Spleen (tissue), 11 donors: Measurements from ENCODE around the gene TRMT44. TPM values are rescaled to one million over a fixed set of nuclear protein-coding genes. Genes with fewer than 3 reads are reported as not detected.
A peak's percentile ranks its signal among the peaks of the same experiment; 100 is the strongest.

ENCODE experiments used
- DNase-seq: peaks from one replicate; pipeline ENCODE4 v3.0.0-alpha.2; 2020
- H3K27ac ChIP-seq, 8 donors: fragments of 200-600 bp; sonication (generic) in 7 of 8; 1 replicate in 4 of 8; 2 replicates in 4 of 8; pipeline versions ENCODE4 v1.5.0 to v1.8.0; 2016 to 2021; ENCODE audit warnings: inconsistent platforms in 4 of 8, mild to moderate bottlenecking in 4 of 8, moderate library complexity in 1 of 8
- H3K27me3 ChIP-seq, 7 donors: fragments of 200-600 bp; sonication (generic) in 6 of 7; replicated peaks in 1 of 7; 1 replicate in 4 of 7; 2 replicates in 3 of 7; pipeline versions ENCODE4 v1.5.0 to v1.8.0; 2016 to 2021; ENCODE audit warnings: inconsistent platforms in 3 of 7, mild to moderate bottlenecking in 1 of 7
- H3K36me3 ChIP-seq, 6 donors: fragments of 200-600 bp; sonication (generic) in 5 of 6; 1 replicate in 4 of 6; 2 replicates in 2 of 6; pipeline versions ENCODE4 v1.5.0 to v1.8.0; 2016 to 2021; ENCODE audit warnings: inconsistent platforms in 2 of 6
- H3K4me1 ChIP-seq, 6 donors: fragments of 200-600 bp; sonication (generic) in 5 of 6; 1 replicate in 3 of 6; 2 replicates in 3 of 6; pipeline versions ENCODE4 v1.5.0 to v1.8.0; 2016 to 2021; ENCODE audit warnings: inconsistent platforms in 3 of 6
- H3K4me3 ChIP-seq, 8 donors: fragments of 200-600 bp; sonication (generic) in 7 of 8; 1 replicate in 4 of 8; 2 replicates in 4 of 8; pipeline versions ENCODE4 v1.5.0 to v1.8.0; 2016 to 2021; ENCODE audit warnings: inconsistent platforms in 4 of 8, mild to moderate bottlenecking in 4 of 8, moderate library complexity in 2 of 8
- H3K9me3 ChIP-seq, 8 donors: fragments of 200-600 bp; sonication (generic) in 7 of 8; 1 replicate in 4 of 8; 2 replicates in 4 of 8; pipeline versions ENCODE4 v1.5.0 to v1.8.0; 2016 to 2021; ENCODE audit warnings: inconsistent platforms in 4 of 8
- CTCF ChIP-seq, 11 experiments: fragments of 200-600 bp in 7 of 11; fragments of 450-650 bp in 4 of 11; sonication (generic) in 4 of 11; IDR thresholded peaks in 8 of 11; conservative IDR thresholded peaks in 3 of 11; 1 replicate in 7 of 11; 2 replicates in 4 of 11; pipeline versions ENCODE4 v1.4.0 to v1.8.0; 2016 to 2021; ENCODE audit warnings: antibody characterized with exemption in 11 of 11, inconsistent platforms in 4 of 11, mild to moderate bottlenecking in 1 of 11
- POLR2A ChIP-seq, 3 donors: fragments of 450-650 bp; IDR thresholded peaks; one replicate each; pipeline ENCODE4 v1.5.1; 2017; ENCODE audit warnings: antibody characterized with exemption in 3 of 3, mild to moderate bottlenecking in 1 of 3
- POLR2AphosphoS5 ChIP-seq, 3 donors: sonication (generic); formaldehyde crosslinking; IDR thresholded peaks; one replicate each; pipeline ENCODE4 v1.5.1; 2017; ENCODE audit warnings: antibody characterized with exemption in 3 of 3
- WGBS, 5 donors: extraction: QIAGEN DNeasy Blood & Tissue Kit in 3 of 5; methylation state at CpG; one replicate each; pipeline versions ENCODE4 v1.1.5 to v1.1.7; 2013 to 2018; 5-methylcytosine and 5-hydroxymethylcytosine counted together
- intact Hi-C: fragments of 100-400 bp; cut with DNase I; formaldehyde crosslinking; loops from one replicate; pipeline ENCODE4 v1.15.0; 2023; ENCODE audit warnings: low total_unique reads
- polyA plus RNA-seq, 3 donors: library from polyadenylated mRNA; stranded (reverse); fragments of 200-250 nt; gene quantifications; one replicate each; pipeline ENCODE4 v1.2.1, GENCODE V29; 2013
- total RNA-seq, 7 donors: library from RNA; depleted of rRNA in 3 of 7; stranded (reverse); fragments of >200 nt in 3 of 7; fragmentation: NEBNext Ultra II Directional in 4 of 7; extraction: Animal tissue kit (Norgen Biotek cat#: 25700) in 4 of 7; gene quantifications; one replicate each; pipeline versions ENCODE4 v1.1.0 to v1.2.1, GENCODE V29; 2016 to 2021
- donor health status: healthy with polysubstance abuse.
- donor health status: DM: no; HTN: no; CAD: no; lungs with moderate emphysema.
- donor health status: DM: no; HTN: no; CAD: no.
- donor health status: Bipolar disorder and iron deficiency.
- donor health status: healthy.
- donor health status: DM: no; HTN: no; CAD: no.
- donor health status: DM: yes; HTN: yes; CAD: no.

TRMT44 gene
- total and polyA plus RNA-seq, 10 donors, result 5.7 to 28.3 (median 21.6) TPM

GRCh38 chr4:8442596-8443358 is 2.2 kb downstream of the TRMT44 start:
- Histone ChIP-seq H3K9me3 (peaks cover 0 to 8% (median 0%) of the 10 kb centered on the region in 8 donors), H3K36me3 (peaks cover 0 to 29% (median 11%) of the 10 kb centered on the region in 6 donors), H3K4me1 (peaks cover 25 to 67% (median 47%) of the 10 kb centered on the region in 6 donors), H3K4me3 (peak overlapping the region in 2 of 8 donors; percentile 99 to 100), H3K27me3 (no peaks in the 10 kb centered on the region), H3K27ac (no peak overlapping the region)
- no peak for DNase-seq
- TF ChIP-seq CTCF (IDR thresholded peaks at IDR 0.05 in 8 of 11, conservative IDR thresholded peaks at IDR 0.05 in 3 of 11) (no peak), POLR2AphosphoS5 (IDR thresholded peaks at IDR 0.05) (no peak), POLR2A (IDR thresholded peaks at IDR 0.05) (no peak)
- intact Hi-C loops, result no loop called here
- WGBS, 5 donors, result 87 to 96% (median 89%) methylated on average over 10 of the region's 10 CpGs

GRCh38 chr4:8443801-8444200 is 3.2 kb downstream of the TRMT44 start:
- WGBS, 5 donors, result 87 to 92% (median 89%) methylated on average over 6 of the region's 6 CpGs
- TF ChIP-seq POLR2A (IDR thresholded peaks at IDR 0.05) (no peak), POLR2AphosphoS5 (IDR thresholded peaks at IDR 0.05) (no peak), CTCF (IDR thresholded peaks at IDR 0.05 in 8 of 11, conservative IDR thresholded peaks at IDR 0.05 in 3 of 11) (no peak)
- intact Hi-C loops, result no loop called here
- no peak for DNase-seq
- peaks cover 0 to 8% (median 0%) of the 10 kb centered on the region in 8 donors for H3K9me3 ChIP-seq
- peaks cover 25 to 56% (median 42%) of the 10 kb centered on the region in 6 donors for H3K4me1 ChIP-seq
- H3K27me3 ChIP-seq, result no peaks in the 10 kb centered on the region
- H3K36me3 ChIP-seq, result peaks cover 0 to 39% (median 21%) of the 10 kb centered on the region in 6 donors
- no peak overlapping the region for H3K27ac ChIP-seq
- H3K4me3 ChIP-seq, result no peak overlapping the region

- intact Hi-C loops, result no loop called here
- no peaks in the 10 kb centered on the region for H3K27me3 ChIP-seq
- H3K4me1 ChIP-seq, result peaks cover 20 to 38% (median 28%) of the 10 kb centered on the region in 6 donors
- H3K27ac ChIP-seq, result no peak overlapping the region
- no peak for TF ChIP-seq CTCF (IDR thresholded peaks at IDR 0.05 in 8 of 11, conservative IDR thresholded peaks at IDR 0.05 in 3 of 11)
- TF ChIP-seq POLR2A (IDR thresholded peaks at IDR 0.05), result no peak
- no peak for TF ChIP-seq POLR2AphosphoS5 (IDR thresholded peaks at IDR 0.05)
- WGBS, 5 donors, result 78 to 90% (median 85%) methylated on average over 3 of the region's 3 CpGs
- no peak overlapping the region for H3K4me3 ChIP-seq
- H3K9me3 ChIP-seq, result no peaks in the 10 kb centered on the region
- peaks cover 0 to 62% (median 34%) of the 10 kb centered on the region in 6 donors for H3K36me3 ChIP-seq
- DNase-seq, result no peak
These were observed 5.5 kb downstream of the TRMT44 start for GRCh38 chr4:8446122-8446521.

GRCh38 chr4:8451440-8452182 is 11.0 kb downstream of the TRMT44 start:
- Histone ChIP-seq H3K4me3 (no peak overlapping the region), H3K27me3 (no peaks in the 10 kb centered on the region), H3K4me1 (no peaks in the 10 kb centered on the region), H3K36me3 (peaks cover 5 to 100% (median 87%) of the 10 kb centered on the region in 6 donors), H3K9me3 (no peaks in the 10 kb centered on the region), H3K27ac (no peak overlapping the region)
- 92 to 97% (median 95%) methylated on average over 11 of the region's 11 CpGs for WGBS, 5 donors
- TF ChIP-seq POLR2A (IDR thresholded peaks at IDR 0.05), result no peak
- intact Hi-C loops, result no loop called here
- no peak for DNase-seq
